ENCODE data around the gene HOXC5.

HOXC5 gene

GRCh38 chr12:54032627-54033100 lies at the start of gene HOXC5:
Gene HOXC5, plus strand, starts transcription at chr12:54033050. Its CDS starts 73 bp downstream, at chr12:54033123.
- DNase-seq = peak; percentile 49

GRCh38 chr12:53983568-53983949 lies 49.3 kb upstream of the HOXC5 start:
- DNase-seq = no peak

- no peak for DNase-seq
Measured at GRCh38 chr12:53983950-53984572, 48.8 kb upstream of the HOXC5 start.

- peak; percentile 13 for DNase-seq
Measured at GRCh38 chr12:53984901-53985691, 47.8 kb upstream of the HOXC5 start, which contains the start of gene HOXC10. Gene HOXC10, plus strand, starts transcription at chr12:53985146. Its CDS starts 114 bp downstream, at chr12:53985260.

GRCh38 chr12:53985692-53985993 lies 47.2 kb upstream of the HOXC5 start:
- no peak for DNase-seq

- DNase-seq = no peak
Measured at GRCh38 chr12:53985994-53986685, 46.7 kb upstream of the HOXC5 start.

- DNase-seq = no peak
Measured at GRCh38 chr12:53986686-53987483, 46.0 kb upstream of the HOXC5 start.

GRCh38 chr12:53987787-53988230 lies 45.0 kb upstream of the HOXC5 start:
- DNase-seq = no peak

GRCh38 chr12:53988541-53989226 lies 44.2 kb upstream of the HOXC5 start:
- no peak for DNase-seq

- peak; percentile 17 for DNase-seq
Measured at GRCh38 chr12:53989227-53990113, 43.4 kb upstream of the HOXC5 start.

- DNase-seq = no peak
Measured at GRCh38 chr12:53990311-53991076, 42.4 kb upstream of the HOXC5 start.

- no peak for DNase-seq
Measured at GRCh38 chr12:53991077-53991460, 41.8 kb upstream of the HOXC5 start.

GRCh38 chr12:53992377-53992889 lies 40.4 kb upstream of the HOXC5 start:
- DNase-seq = no peak

- DNase-seq = no peak
Measured at GRCh38 chr12:53993162-53994008, 39.5 kb upstream of the HOXC5 start.

GRCh38 chr12:53994009-53994263 lies 38.9 kb upstream of the HOXC5 start:
- DNase-seq = no peak

GRCh38 chr12:53994264-53995001 lies 38.4 kb upstream of the HOXC5 start:
- DNase-seq = no peak

- DNase-seq = no peak
Measured at GRCh38 chr12:53995002-53995377, 37.9 kb upstream of the HOXC5 start.

- no peak for DNase-seq
Measured at GRCh38 chr12:53995378-53996239, 37.2 kb upstream of the HOXC5 start.

Measured in midbrain (tissue), 1 donor.